OCI-M2 (cell line): ENCODE data around the gene ACTA2.
"Not testable (repeated sequence)": the region's sequence is repeated elsewhere in the genome, so short reads cannot be mapped to it uniquely, and the experiment has no call there.

Experiments
- DNase-seq: peaks from one replicate; lab custom pipeline; 2025; ENCODE audit not compliant: unreplicated experiment; lab: John Stamatoyannopoulos, UW

Gene ACTA2

DNA sequence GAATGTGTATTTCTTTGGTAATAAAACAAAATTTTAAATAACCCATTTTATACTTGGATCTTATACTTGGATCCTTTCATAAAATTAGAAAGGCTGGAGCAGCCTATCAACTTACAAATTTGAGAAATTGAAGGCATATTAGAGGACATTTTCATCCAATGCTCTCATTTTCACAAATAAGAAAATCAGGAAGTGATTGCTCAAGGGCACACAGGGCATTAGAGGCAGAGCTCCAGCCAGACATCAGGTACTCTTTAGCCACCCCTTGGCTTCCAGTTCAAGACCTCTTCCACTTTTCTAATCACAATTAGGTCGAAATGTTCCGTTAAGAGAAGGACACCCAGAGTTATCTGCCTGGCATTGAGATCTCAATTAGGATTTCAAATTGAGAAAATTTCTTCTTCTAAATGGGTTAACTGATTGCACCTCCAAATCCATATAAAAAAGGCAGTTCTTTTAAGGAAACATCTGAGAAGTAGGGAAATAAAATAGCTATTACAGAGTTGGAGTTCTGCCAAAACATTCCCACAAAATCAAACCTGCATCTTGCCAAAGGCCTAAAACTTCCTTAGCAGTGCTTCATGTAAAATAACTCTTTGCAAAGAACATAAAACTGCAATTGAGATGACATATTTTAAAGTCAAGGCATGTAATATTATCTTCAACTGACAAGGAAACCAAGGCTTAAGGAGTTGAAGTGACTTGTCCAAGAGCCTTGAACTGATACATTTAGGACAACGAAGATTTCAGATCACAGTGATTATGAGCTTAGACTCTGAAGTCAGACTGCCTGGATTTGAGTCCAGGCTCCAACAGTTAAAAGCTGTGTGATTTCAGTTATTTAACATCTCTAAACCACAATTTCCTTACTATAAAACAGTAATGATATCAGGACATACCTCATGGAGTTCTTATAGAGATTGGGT lies 2.4 kb downstream of the ACTA2 start:
- no peak for DNase-seq

DNA sequence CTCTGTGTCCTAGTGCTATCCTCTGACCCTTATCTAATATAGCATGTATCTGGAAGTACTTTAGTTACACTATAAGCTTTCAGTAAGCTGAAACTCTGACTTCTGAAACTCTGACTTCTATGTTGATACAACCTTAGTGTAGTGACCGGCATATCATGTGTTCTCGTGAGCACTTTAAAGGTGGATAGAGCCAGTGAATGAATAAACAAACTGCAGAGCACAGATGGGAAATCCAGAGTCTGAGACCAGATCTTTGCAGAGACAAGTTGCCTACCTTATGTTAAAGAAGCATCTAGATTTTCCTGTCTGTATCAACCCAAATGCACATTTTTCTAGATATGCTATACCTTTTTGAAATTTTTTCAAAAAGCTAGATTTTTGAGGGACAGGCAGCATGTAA lies 3.5 kb downstream of the ACTA2 start:
- no peak for DNase-seq

DNA sequence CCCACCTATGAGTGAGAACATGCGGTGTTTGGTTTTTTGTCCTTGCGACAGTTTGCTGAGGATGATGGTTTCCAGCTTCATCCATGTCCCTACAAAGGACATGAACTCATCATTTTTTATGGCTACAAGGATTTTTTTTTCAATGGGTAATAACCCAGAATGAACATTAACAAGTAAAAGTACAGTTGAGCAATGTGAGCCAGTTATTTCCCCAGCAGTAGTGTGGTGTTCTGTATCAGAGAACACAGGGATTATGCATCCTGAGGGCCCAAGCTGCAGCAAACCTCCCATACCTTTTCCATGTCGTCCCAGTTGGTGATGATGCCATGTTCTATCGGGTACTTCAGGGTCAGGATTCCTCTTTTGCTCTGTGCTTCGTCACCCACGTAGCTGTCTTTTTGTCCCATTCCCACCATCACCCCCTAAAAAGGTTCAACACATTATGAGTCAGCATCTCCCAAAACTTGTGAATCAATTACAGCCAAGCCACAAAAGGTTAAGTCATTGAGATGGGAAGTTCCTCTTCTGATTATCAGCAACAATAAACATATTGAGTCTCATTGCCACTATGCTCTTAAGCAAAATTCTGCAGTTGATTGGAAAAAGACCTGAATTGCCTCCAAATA lies 5.5 kb downstream of the ACTA2 start:
- no peak for DNase-seq

DNA sequence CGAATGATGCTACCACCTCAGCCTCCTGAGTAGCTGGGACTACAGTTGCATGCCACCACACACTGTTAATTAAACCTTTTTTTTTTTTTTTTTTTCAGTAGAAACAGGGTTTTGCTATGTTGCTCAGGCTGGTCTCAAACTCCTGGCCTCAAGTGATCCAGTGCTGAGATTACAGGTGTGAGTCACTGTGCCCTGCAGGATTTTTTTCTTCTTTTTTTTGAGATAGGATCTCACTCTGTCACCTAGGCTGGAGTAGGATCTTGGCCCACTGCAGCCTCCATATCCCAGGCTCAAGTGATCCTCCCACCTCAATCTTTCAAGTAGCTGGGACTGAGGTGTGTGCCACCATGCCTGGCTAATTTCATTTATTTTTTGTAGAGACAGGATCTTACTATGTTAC lies 6.4 kb downstream of the ACTA2 start:
- DNase-seq = no peak

DNA sequence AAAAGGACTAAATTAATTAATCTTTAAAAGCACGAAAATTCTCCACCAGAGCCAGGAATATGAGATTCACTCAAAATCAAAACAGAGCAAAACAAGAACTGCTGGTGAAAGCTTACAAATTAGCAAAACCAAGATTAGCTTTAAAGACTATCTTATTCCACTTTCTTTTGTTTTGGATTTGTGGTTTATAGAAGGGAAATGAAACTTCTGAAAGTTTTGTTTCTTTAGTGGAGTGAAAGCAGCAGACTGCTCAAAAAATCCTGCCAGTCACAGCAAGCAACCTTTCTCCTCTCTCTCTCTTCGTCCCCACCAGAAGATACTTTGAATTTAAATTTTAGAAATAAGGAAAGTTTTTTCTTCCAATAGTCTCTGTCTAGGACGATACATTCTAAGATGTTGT lies 7.8 kb downstream of the ACTA2 start:
- no peak for DNase-seq

DNA sequence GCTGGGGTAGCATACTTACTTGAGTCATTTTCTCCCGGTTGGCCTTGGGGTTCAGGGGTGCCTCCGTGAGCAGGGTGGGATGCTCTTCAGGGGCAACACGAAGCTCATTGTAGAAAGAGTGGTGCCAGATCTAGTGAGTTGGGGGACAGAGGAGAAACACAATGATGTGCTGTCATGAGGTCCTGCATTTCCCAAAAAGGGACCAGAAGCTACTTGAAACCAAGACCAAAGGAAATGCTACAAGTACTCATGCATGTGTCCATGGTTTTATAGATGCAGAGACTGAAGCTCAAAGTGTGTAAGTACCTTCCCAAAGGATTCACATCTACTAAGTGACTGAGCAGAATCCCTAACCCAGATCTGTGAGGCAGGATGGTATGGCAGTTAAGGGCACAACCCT lies 8.8 kb downstream of the ACTA2 start:
- DNase-seq = no peak

DNA sequence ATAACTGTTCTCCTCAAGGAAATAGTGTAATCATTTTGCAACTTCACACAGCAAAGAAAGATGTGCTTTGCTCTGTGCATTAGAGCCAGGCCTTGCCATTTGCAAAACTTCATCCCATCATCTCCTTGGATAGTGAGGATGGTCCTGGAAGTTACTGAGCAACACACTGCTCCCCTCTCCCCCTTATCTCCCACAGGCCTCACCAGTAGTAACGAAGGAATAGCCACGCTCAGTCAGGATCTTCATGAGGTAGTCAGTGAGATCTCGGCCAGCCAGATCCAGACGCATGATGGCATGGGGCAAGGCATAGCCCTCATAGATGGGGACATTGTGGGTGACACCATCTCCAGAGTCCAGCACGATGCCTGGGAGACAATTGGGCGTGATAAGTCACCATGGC lies 11.5 kb downstream of the ACTA2 start:
- no peak for DNase-seq

DNA sequence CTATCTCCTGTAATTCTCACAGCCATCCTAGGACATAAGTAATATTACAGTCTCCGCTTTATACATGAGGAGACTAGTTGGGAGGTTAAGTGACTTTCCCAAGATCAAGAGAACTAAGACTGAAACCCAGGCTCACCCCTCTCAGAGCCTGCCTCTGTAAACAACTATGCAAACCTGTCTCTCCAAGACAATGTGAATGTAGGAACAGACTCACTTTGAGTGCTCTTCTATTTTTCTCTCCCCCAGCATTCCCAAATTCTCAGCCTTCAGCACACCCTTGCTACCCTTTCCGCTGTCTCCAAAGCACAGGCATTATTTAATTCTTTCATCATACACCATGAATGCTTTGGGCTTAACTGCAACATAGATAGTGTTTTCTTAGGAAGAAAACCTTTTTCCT lies 13.6 kb downstream of the ACTA2 start:
- no peak for DNase-seq

DNA sequence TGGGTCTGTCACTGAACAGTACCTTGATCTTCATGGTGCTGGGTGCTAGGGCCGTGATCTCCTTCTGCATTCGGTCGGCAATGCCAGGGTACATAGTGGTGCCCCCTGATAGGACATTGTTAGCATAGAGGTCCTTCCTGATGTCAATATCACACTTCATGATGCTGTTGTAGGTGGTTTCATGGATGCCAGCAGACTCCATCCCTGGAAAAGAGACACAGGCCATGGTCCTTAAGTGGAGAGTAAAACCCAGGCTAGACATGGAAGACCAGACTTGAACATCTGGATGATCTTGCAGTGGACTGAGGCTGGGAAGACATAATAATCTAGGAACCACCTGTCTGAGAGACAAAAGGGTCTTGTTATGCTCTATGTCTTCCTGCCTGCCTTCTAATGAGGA lies 14.5 kb downstream of the ACTA2 start:
- no peak for DNase-seq

DNA sequence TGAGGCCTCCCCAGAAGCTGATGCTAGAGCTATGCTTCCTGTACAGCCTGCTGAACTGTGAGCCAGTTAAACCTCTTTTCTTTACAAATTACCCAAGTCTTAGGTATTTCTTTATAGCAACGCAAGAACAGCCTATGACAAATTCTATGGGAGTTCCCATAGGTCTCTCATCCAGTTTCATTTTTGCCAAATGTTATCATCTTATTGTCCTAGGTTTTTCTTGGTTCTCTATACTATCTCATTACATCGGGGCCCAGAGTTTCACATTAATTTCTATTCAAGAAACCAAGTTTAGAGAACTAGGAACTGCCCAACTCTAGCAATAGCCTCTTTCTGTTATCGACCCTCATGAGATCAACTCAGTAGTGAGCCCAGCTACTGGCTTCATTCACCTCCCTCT lies 15.9 kb downstream of the ACTA2 start:
- no peak for DNase-seq

DNA sequence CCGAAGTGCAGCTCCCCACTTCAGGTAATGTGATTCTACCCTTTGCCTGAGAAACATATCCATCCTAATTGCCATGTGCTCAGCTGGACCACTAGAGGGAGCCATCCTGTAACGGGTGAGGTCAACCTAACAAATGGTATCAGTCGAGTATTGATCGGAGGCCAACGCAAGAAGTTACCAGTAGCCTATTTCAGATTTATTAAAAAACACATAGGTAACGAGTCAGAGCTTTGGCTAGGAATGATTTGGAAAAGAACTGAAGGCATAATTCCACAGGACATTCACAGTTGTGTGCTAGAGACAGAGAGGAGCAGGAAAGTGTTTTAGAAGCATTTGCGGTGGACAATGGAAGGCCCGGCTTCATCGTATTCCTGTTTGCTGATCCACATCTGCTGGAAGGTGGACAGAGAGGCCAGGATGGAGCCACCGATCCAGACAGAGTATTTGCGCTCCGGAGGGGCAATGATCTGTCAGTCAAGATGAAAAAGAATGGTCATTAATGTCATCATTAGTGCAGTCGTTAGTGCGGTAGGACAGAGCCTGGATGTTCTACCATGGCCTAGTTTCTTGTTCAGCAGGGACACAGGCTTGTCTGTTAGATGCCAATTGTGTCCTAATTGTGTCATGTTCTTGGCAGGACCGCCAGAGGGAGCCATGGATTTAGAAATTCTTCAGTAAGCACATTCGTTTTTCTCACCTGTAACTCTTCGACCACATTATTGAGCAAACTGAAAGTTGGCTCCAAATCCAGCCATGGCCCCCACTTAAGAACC lies 17.5 kb downstream of the ACTA2 start:
- DNase-seq = peak; percentile 47

DNA sequence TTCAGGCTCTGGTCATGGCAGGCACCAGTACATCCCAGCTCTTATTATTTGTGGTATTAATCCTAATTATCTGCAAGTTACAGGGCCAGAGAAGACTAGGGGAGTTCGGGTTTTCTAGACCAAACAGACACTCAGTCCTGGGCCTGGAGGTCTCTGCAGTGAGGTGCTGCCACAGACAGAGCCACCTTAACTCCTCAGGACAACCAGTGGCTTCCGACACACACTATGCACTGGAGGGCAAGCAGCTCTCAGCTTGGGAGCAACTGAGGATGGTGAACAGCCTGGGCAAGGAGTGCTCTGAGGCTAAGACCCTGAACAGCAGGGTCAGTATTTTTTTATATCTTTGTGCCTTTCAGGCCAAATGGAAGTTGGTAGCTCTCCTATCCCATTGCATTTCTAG lies 19.0 kb downstream of the ACTA2 start:
- DNase-seq = no peak

DNA sequence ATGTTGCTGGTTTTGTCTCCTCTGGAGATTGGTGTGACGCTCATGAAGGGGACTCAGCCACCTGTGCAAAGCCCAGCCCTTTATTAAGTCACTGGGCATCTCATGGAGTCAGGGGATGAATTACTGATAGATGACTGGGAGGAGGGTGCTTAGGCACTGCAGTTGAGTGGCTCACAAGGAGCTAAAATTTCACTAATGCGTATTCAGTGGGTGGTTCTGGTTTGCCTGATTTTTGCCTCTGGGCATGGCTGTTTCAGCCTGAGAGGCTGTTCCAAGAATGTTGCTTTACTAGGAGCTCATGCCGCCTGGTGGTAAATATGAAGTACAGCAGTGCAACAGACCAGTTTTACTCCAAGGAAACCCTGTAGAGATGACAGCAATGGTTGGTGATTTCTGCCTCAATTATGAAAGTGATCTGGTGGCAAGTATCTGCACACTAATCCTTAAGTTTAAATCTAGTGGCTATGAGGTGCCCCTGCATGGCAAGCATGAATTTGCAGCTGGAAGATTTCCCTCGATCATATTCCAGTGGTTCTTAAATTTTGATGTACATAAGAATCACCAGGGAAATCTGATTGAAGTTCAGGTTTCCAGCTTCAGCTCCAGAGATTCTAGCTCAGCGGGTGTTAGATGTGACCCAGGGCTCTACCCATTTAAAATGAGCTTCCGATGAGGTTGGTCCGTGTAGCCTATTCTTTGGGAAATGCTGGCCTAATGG lies 19.9 kb downstream of the ACTA2 start:
- DNase-seq = no peak

DNA sequence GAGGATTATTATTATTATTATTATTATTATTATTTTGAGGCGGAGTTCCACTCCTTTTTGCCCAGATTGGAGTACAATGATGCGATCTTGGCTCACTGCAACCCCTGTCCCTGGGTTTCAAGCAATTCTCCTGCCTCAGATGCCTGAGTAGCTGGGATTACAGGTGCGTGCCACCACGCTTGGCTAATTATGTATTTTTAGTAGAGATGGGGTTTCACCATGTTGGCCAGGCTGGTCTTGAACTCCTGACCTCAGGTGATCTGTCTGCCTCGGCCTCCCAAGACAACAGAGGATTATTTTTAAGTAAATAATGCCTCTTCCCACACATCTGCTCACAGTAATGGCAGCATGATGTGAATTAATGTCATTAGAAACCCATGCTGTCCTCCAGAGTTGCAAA lies 20.5 kb downstream of the ACTA2 start:
- DNase-seq = not testable (repeated sequence)

DNA sequence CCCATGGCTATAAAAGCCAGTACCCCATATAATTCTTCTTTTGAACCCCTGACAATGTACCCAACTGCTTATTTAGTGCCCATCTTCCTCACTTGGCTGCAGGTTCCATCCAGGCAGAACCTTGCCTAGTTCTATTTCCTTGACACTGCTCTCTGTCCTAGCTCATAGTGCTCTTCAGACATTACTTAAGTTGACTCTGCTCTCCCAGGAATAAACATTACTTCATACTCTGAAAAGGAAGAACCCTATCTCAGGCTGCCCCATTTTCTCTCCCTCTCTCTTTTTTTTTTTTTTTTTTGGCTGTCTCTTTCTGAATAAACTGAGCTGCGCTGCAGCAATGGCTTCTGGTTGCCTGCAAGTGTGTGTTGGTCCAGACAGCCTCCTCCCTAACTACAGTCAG lies 21.0 kb downstream of the ACTA2 start:
- DNase-seq = no peak

DNA sequence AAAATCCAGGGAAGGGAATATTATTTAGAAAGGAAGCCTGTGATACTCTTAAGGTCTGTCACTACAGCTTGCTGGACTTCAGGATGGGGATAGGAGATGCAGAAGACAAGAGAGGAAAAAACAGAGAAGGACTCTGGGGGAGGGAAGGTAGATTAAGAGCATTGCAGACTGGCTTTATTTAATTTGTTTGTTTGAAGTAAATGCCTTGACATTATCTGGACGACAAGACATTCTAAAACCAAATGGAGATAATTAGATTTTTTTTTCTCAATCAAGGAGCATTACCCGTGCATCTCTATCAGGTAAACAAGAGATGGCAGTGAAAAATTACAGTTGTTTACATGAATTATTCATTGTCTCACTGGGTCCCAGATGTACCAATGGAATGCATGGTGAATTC lies 24.3 kb downstream of the ACTA2 start:
- no peak for DNase-seq

DNA sequence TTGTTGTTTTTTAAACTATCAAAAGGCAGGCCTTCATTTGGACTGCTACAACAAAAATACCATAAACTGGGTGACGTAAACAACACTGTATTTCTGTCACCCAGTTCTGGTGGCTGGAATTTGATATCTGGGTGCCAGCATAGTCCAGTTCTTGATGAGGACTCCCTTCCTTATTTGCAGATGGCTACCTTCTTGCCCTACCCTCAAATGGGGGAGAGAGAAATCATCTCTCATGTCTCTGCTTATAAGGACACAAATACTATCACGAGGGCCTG lies 25.2 kb downstream of the ACTA2 start:
- DNase-seq = no peak

DNA sequence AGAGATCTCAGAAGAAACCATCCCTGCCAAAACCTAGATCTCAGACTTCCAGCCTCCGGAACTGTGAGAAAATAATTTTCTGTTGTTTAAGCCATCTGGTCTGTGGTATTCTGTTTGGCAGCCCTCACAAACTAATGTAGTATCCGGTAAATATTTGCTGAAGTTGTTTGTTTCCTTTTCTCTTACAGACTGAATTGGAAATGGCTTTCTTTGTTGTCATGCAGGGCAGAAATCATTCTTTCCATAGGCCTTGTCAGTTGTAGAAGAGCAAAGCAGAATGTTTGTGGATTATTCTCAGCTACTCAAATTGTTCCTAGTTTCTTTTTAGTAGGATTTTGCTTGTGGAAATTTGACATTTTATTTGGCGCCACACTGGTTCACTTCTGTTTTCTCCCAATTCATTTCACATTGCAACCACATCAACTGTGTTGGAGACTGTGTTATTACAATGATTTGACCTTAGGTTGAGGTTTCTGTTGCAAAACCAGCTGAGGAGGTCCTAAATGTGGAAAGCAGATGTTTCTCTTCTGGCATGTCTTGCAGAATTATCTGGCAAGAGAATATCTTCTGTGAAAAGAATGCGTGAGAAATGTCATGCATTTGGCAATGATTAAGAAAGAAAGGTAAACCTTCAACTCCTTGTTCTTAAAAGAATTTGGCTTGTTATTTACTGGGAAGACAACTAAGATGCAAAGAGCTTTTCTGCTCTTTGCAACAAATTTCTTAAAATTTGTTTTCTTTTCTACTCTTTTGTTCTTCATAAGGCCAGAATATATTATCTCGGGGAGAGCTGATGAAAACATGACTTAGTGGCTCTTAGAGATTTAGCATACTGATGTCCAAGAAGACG lies 25.8 kb downstream of the ACTA2 start:
- DNase-seq = no peak

DNA sequence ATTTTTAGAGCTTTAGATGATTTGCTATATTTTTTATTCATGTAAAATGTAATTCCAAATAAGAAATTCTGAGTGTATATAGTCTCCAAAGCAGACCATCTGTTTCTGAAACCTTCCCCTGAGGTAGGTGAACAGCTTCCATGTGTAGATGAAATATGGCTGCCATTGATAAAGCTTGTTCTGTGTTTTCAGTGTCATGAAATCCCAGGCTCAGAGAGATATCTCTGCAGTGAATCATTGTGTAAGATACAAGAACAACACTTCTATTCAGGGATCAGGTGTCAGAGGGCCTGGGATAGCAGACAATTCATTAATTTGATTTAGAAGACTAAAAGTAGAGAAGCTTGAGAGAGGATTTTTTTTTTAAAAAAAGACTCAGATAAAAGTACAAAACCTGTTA lies 29.1 kb downstream of the ACTA2 start:
- DNase-seq = no peak

DNA sequence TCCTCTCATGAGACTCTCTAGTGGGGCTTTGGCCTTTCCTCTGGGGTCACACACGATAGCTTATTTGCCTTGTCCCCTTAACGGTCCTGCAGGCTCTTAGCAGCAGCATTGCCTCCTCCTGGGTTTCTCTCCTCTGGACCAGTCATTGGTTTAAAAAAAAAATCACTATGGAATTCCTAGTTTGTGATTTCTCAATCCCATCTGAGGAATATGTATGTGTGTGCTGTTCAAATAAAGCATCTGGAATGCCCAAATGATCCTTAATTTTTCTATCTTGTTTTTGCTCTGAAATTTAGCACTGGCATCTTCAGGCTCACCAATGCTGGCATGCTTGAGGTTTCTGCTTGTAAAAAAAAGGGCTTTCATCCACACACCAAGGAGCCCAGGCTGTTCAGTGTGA lies 30.5 kb downstream of the ACTA2 start:
- DNase-seq = no peak
